Endothelial cell of umbilical vein (primary cell): ENCODE data around the gene PRR16.

Experiments
- CTCF ChIP-seq, 2 donors: IDR thresholded peaks; 1 replicate in 1 of 2; 2 replicates in 1 of 2; pipeline ENCODE4 v1.5.1; 2011; ENCODE audit warnings: low read length in 2 of 2, mild to moderate bottlenecking in 2 of 2, moderate library complexity in 2 of 2, control low read depth in 1 of 2, inconsistent platforms in 1 of 2, low read depth in 1 of 2; ENCODE audit not compliant: insufficient read depth in 1 of 2; ENCODE audit errors: extremely low read depth in 1 of 2
- EZH2 ChIP-seq: IDR thresholded peaks from 2 replicates; pipeline ENCODE4 v1.6.1; 2012; ENCODE audit warnings: borderline replicate concordance, low read depth, mild to moderate bottlenecking, moderate library complexity, low read length, inconsistent platforms; ENCODE audit not compliant: severe bottlenecking
- JUN ChIP-seq: IDR thresholded peaks from 2 replicates; pipeline ENCODE4 v1.6.1; 2011; ENCODE audit warnings: borderline replicate concordance, low read depth; ENCODE audit not compliant: insufficient read length, insufficient read depth
- POLR2A ChIP-seq: IDR thresholded peaks from 2 replicates; pipeline ENCODE4 v1.6.1; 2012; ENCODE audit warnings: low read depth, mild to moderate bottlenecking, control low read depth, low read length
- POLR2AphosphoS5 ChIP-seq: IDR thresholded peaks from 2 replicates; pipeline ENCODE4 v1.6.1; 2012; ENCODE audit warnings: low read depth, mild to moderate bottlenecking, control low read depth, low read length, moderate library complexity; ENCODE audit not compliant: insufficient read depth
- TF ChIP-seq, protein P1 (sequence below): IDR thresholded peaks from 2 replicates; pipeline ENCODE4 v1.6.1; 2011; ENCODE audit not compliant: insufficient read depth, insufficient read length

DNA sequence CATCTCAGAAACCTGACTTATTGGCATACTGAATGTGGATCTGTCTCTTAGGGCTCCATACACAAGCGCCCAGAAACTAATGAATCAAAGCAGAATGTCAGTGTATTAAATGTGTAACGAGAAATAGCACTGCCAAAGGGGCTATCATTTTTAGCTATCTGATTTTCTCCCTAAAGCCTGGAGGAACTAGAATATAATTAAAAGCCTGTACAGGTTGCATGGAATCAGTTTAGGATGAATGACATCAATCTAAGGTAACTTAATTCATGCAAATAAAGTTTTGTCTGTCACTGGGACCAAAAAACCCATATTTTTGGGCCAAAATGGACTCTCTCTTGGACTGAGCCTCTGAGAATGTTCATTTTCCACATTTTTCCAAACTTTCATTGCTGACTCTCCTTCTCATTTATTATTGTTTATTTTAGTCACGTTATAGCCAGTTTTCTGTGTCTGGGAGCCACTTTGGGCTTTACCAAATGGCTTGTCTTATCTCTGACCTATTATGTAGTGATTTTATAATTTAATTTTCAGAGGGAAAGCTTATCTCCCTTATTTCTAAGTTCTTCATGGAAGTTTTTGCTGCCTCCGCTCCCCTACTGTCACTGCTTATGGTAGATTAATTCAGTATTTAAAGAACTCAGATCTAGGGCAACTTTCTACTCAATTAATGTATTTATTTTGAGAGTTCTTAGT lies 47.0 kb downstream of the PRR16 start:
- TF ChIP-seq POLR2AphosphoS5: no peak
- no peak for TF ChIP-seq POLR2A
- no peak for TF ChIP-seq CTCF (IDR thresholded peaks at IDR 0.05; ENCODE audit: extremely low read depth in 1 of 2, insufficient read depth in 1 of 2, low read depth in 1 of 2, low read length in 2 of 2)
- TF ChIP-seq, protein P1, sequence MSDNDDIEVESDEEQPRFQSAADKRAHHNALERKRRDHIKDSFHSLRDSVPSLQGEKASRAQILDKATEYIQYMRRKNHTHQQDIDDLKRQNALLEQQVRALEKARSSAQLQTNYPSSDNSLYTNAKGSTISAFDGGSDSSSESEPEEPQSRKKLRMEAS: no peak
- TF ChIP-seq EZH2: no peak
- TF ChIP-seq JUN: no peak
